ENCODE results near the gene PTGES.
"Not testable (repeated sequence)": the region's sequence is repeated elsewhere in the genome, so short reads cannot be mapped to it uniquely, and the experiment has no call there.

PTGES gene, protein sequence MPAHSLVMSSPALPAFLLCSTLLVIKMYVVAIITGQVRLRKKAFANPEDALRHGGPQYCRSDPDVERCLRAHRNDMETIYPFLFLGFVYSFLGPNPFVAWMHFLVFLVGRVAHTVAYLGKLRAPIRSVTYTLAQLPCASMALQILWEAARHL

DNA sequence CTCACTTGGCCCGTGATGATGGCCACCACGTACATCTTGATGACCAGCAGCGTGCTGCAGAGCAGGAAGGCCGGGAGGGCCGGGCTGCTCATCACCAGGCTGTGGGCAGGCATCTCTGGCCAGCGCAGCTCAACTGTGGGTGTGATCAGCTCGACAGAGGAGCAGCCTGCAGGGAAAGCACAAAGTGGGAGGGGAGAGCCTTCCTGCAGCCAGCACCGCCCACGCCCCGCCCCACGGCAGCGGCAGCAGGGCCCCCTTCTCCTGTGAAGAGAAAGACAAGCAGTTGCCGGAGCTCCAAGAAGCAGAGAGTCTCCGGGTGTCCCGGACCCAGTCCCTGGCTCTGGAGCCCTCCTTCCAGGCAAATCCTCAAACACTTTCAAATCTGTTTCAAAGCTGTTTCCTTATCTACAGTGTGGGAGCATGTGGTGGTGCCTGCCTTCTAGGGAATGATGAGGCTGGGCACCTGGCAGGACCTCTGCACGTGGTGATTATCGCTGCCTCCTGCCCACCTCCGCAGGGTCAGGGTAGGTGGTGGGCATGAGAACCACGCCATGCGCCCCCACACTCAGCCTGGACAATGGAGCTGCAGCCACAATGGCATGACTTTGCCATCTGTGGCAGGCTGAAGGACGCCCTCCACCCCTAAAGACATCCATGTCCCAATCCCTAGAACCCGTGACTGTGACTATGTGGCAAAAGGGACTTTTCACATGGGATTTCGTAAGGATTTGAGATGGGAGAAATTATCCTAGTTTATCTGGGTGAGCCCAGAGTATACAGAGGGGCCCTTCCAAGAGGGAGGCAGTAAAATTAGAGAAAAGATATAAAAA lies at the start of gene PTGES:
TSS of gene PTGES (minus strand) at position 143 of the 830 bp plus-strand sequence. CDS start at position 113, 30 bp downstream.
- peak in 3 of 4 experiments; percentile 31 to 57 (median 36) for DNase-seq (ENCODE audit: low read depth in 4 of 4, low spot score in 1 of 4)

DNA sequence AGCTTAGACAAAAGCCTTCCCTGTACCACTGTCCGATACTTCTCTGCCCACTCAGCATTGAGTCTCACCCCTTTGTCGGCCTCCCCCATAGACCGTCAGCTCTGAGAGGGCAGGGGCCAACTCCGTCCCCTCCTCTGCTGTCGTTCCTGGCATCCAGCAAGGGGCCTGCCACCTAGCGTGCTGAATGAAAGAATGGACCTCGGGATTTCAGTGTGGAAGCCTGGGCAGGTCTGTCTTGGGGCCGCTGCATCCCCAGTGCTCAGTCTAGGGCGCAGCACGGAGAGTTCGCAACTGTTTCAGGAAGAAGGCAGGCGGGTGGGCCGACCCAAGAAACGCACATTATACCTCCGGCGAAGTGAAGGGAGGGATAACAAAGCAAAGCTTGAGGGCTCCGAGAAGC lies 48.7 kb upstream of the PTGES start:
- DNase-seq (ENCODE audit: low read depth in 4 of 4, low spot score in 1 of 4): no peak

DNA sequence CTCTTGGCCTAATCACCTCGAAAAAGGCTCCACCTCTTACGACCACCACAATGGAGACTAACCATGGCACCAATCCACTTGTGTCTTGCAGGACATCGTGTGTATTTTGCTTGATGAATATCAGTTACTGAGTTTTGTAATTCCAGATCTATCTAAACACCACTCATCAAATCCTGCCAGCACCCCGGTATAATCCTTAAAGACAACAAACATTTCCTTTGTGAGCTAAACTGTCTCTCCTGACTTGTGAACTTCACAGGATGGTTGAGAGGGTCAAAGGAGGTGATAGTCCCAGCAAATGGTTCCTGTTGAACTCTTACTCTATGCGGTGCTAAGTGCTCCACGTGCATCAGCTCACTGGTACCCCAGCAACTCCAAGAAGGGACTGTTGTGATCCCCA lies 46.1 kb upstream of the PTGES start:
- no peak for DNase-seq (ENCODE audit: low read depth in 4 of 4, low spot score in 1 of 4)

DNA sequence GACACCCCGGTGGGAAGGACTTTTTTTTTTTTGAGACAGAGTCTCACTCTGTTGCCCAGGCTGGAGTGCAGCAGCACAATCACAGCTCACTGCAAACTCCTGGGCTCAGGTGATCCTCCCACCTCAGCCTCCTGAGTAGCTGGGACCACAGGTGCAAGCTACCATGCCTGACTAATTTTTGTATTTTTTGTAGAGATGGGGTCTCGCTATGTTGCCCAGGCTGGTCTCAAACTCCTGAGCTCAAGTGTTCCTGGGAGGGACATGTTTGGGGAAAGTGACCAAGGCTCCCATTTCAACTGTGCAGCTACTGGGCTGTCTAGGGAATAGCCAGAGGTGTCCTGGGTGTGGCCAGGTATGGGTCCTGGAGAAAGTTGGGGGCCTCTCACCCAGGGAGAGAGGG lies 43.2 kb upstream of the PTGES start:
- DNase-seq (ENCODE audit: low read depth in 4 of 4, low spot score in 1 of 4): not testable (repeated sequence)

DNA sequence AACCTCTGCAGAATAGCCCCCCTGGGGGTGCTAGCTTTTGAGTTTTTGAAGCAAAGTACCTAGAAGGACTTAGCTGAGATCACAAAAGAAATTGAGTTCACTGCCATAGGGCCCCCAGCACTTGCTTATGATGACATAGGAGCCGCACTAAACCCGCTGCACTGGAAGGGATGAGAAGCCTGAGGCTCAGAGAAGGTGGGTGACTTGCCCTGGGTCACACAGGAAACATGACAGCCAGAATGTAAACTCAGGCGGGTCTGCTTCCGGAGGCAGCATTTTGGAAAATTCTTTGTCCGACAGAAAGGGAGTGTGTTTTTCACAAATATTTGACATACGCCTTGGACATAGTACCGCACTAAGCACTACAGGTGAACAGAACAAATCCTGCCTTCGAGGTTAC lies 41.7 kb upstream of the PTGES start:
- no peak for DNase-seq (ENCODE audit: low read depth in 4 of 4, low spot score in 1 of 4)

DNA sequence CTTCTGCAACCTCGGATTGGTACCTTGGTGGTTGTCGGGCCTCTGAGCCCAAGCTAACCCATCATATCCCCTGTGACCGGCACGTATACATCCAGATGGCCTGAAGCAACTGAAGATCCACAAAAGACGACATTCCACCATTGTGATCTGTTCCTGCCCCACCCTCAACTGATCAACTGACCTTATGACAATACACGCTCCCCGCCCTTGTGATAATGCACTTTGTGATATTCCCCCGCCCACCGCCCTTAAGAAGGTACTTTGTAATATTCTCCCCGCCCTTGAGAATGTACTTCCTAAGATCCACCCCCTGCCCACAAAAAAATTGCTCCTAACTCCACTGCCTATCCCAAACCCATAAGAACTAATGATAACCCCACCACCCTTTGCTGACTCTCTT lies 33.6 kb upstream of the PTGES start:
- DNase-seq (ENCODE audit: low read depth in 4 of 4, low spot score in 1 of 4): no peak

DNA sequence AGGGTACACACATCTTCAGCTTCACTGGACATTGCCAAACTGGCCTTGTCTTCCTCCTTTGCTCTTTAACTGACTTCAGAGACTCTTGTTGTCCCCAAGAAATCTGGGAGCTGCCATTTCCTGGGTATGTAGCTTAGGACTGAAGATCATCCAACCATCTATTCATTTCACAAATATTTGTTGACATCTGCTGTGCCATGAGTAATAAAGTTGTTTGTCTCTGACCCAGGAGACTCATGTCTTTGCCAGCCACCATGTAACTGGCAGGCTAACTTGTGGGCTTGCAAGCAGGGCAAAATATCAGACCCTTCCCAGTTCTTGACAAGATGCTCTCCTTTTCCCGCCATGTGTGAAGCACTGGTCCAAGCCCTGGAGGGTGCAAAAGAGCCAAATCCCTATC lies 33.0 kb upstream of the PTGES start:
- DNase-seq (ENCODE audit: low read depth in 4 of 4, low spot score in 1 of 4): no peak

DNA sequence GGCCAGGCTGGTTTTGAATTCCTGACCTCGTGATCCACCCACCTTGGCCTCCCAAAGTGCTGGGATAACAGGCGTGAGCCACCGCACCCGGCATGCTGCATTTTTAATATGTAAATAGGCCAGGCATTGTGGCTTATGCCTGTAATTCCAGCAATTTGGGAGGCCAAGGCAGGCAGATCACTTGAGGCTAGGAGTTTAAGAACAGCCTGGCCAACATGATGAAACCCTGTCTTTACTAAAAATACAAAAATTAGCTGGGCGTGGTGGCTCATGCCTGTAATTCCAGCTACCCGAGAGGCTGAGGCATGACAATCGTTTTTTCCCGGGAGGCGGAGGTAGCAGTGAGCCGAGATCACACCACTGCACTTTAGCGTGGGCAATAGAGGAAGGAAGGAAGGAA lies 32.1 kb upstream of the PTGES start:
- DNase-seq (ENCODE audit: low read depth in 4 of 4, low spot score in 1 of 4): not testable (repeated sequence)

DNA sequence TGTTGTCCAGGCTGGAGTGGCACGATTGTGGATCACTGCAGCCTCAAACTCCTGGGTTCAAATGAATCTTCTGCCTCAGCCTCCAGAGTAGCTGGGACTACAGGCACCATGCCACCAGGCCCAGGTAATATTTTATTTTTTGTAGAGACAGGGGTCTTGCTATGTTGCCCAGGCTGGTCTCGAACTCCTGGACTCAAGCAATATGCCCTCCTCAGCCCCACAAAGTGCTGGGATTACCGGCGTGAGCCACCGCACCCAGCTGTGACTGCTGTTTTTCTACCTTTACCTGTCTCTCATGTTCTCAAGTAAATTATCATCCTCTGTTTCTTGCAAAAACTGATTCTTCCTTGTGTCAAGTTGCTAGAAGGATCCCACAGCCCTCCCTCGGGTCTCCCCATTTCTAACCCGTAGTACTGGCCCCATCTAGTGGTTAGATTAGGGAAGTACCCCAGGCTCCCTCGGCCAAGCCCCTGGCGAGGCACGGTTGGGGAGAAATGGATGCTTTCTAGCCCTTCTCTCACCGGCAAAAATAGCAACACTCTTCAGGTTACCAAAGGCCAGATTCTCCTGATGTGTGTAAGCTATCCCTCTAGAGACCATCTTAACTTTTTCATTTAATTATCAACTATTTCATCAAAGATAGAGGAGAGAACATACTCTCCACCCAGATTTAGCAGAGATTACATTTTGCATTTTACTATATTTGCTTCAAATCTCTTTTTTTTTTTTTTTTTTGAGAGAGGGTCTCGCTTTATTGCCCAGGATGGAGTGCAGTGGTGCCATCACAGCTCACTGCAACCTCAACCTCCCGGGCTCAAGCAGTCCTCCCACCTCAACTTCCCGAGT lies 30.9 kb upstream of the PTGES start:
- peak; percentile 52 to 59 (median 58) for DNase-seq (ENCODE audit: low read depth in 4 of 4, low spot score in 1 of 4)

DNA sequence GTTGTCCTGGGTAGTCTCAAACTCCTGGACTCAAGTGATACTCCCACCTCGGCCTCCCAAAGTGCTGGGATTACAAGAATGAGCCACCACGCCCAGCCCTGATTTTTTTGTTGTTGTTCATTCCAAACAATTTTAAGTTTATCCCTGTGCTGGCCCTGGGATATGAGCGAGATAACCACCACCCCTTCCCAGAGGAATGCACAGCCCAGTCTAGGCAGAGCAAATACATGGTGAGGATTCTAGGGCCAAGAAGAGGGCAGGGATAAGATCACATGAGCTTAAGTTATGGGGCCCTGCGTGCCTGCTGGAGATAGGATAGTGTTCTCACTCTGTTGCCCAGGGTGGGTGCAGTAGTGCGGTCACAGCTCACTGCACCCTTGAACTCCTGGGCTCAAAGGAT lies 29.1 kb upstream of the PTGES start:
- no peak for DNase-seq (ENCODE audit: low read depth in 4 of 4, low spot score in 1 of 4)

DNA sequence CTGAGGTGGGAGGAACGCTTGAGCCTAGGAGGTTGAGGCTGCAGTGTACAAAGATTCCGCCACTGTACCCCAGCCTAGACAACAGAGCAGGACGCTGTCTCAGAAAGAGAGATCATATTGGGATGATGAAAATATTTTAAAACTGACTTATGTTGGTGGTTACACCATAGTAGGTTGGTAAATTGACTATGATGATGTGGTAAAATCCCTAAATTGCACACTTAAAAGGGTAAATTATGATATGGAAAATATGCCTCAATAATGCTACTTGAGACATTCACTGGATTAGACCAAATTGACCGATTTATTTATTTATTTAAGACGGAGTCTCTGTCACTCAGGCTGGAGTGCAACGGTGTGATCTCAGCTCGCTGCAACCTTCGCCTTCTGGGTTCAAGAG lies 28.3 kb upstream of the PTGES start:
- DNase-seq (ENCODE audit: low read depth in 4 of 4, low spot score in 1 of 4): no peak

DNA sequence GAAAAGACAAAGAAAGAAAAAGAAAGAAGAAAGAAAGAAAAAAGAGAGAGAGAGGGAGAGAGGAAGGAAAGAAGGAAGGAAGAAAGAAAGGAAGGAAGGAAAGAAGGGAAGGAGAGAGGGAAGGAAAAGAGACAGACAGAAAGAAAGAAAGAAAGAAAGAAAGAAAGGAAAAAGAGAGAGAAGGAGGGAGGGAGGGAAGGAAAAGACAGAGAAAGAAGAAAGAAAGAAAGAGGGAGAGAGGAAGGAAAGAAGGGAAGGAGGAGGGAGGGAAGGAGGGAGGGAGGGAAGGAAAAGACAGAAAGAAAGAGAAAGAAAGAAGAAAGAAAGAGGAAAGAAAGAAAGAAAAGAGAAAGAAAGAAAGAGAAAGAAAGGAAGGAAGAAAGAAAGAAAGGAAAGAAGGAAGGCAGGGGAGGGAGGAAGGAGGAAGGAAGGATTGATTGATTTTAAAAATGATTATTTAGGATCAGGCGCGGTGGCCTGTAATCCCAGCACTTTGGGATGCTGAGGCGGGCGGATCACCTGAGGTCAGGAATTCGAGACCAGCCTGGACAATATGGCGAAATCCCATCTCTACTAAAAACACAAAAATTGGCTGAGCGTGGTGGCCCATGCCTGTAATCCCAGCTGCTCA lies 26.8 kb upstream of the PTGES start:
- DNase-seq (ENCODE audit: low read depth in 4 of 4, low spot score in 1 of 4): no peak

DNA sequence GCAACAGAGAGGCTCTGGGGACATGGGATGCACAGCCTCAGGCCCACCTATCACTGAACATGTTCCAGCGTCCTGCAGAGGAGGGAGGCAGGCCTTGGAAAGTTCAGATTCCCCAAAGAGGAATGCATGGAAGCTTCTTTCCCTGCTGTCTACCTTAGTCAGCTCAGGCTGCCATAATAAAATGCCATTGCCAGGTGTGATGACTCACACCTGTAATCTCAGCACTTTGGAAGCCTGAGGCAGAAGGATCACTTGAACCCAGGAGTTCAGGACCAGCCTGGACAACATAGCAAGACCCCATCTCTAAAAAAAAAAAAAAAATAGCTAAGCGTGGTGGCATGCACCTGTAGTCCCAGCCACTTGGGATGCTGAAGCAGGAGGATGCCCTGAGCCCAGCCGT lies 25.6 kb upstream of the PTGES start:
- DNase-seq (ENCODE audit: low read depth in 4 of 4, low spot score in 1 of 4): no peak

DNA sequence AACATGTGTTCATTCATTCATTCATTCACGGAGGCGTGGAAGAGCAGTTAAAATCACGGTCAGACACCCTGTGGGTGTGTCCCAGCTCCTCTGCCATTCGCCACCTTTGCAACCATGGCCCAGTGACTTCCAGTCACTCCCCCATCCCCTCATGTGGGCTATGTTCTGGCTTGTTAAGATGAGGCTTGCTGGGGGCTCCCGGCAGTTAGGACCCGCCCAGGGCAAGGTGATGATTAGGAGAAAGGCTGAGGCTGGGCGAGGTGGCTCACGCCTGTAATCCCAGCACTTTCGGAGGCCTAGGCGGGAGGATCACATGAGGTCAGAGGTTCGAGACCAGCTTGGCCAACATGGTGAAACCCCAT lies 24.9 kb upstream of the PTGES start:
- DNase-seq (ENCODE audit: low read depth in 4 of 4, low spot score in 1 of 4): no peak

DNA sequence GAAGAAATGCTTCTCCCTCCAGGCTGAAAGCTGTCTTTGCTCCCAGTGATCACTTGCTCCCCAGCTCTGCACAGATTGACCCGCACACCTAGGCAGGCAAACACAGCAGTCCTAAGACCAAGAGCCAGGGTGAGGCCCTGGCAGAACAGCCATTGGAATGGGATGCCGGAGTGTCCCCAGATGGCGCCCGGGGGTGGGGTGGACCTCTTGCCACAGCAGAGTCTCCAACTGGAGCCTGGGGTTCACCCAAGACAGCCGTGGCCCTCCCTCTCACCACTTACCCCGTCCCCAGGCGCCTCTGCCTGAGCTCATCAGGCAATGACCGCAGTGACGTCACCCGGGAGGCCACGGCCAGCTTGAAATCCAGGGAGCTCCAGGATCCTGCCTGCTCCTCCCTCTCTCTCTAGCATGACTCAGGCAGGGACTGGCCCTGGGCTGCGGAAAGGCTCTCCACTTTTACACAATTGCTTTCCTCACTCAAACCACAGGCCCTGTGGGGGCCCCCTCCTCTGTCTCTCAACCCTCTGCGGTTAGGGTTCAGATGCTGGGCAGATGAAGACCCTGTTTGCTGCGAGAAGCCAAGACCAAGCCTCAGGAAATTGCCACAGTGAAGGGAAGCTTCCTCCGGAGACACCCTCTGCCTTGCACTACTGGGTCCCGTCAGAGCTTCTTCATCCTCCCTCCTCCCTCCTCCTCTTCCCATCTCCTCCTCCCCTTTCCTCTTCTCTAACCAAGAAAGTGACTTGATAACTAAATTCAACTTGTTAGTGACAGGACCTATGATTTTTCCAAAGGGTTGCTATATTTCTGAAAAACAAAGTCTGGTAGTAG lies 24.3 kb upstream of the PTGES start:
- peak in 2 of 4 experiments; percentile 18 to 54 for DNase-seq (ENCODE audit: low read depth in 4 of 4, low spot score in 1 of 4)

DNA sequence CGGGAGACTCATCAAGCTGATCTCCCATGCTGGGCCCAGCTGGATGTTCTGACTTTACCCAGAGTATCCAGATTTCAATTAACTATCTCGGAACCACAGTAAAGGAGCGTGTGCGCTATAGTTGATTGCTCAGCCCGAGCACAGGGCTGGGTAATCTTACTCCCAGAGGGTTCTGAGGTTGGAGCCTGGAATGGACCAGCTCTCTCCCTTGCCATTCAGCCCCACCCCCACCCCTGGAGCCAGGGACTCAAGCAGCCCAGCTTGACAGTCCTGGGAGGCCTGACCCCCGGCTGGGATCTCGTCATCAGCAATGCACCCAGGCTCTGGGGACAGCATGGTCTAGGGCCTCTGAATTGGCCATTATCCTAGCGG lies 23.7 kb upstream of the PTGES start:
- DNase-seq (ENCODE audit: low read depth in 4 of 4, low spot score in 1 of 4): no peak

DNA sequence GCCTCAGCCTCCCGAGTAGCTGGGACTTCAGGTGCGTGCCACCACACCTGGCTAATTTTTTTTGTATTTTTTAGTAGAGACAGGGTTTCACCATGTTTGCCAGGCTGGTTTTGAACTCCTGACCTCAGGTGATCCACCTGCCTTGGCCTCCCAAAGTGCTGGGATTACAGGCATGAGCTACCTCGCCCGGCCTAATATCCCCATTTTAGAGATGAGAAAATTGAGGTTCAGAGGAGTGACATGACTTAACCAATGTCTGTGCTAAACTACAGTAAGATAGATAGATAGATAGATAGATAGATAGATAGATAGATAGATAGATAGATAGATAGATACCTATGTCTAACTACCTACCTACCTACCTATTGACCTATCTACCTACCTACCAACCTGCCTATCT lies 23.3 kb upstream of the PTGES start:
- not testable (repeated sequence) for DNase-seq (ENCODE audit: low read depth in 4 of 4, low spot score in 1 of 4)

DNA sequence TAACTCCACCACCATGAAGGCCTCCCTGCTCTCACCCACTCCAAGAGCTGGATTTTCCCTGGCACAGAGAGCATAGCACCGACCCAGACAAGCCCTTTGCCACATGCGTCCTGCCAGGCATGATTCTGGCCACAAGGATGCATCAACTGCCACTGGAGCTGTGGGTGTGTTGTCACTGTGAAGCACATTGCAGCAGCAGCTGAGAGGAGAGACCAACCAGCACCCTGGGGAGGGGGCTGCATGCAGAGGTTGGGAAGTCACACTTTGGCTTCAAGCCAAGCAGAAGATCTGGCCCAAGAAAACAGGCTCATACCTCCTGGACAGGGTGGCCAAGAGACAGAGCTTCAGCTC lies 22.6 kb upstream of the PTGES start:
- DNase-seq (ENCODE audit: low read depth in 4 of 4, low spot score in 1 of 4): no peak

DNA sequence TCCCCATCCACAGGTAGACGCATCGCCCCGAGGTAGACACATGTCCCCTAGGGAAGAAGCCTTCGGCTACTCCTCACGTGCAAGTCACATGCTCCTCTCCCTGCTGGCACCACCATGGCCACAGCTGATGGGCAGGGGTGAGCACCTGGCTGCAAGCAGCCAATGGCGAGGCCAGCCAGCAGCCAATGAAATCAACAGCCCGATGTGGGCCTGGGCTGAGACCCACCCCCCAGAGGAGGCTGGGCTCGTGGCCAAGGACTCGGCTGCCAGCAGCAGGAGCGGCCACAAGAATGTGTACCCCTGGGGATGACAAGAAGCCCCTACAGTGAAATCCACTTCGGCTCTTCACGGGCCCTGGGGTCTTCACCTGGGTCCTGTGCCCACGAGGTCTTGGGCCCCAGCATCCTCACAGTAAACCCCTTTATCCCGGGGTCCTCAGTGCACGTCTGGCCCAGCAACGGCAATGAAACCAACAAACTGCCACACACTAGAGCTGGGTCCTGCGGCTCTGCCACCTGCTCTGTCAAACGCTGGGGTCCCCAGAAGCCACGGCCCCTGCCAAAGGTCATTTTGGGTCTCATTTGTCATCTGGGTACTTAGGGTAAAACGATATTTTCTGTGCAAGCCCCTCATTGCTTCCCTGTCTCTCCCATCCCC lies 22.1 kb upstream of the PTGES start:
- no peak for DNase-seq (ENCODE audit: low read depth in 4 of 4, low spot score in 1 of 4)
